HL-60 (cell line): ENCODE data around the gene PPM1F.
"Not testable (repeated sequence)": the region's sequence is repeated elsewhere in the genome, so short reads cannot be mapped to it uniquely, and the experiment has no call there.

ENCODE experiments used
- CTCF ChIP-seq: IDR thresholded peaks from one replicate; pipeline ENCODE4 v1.5.1; 2011; ENCODE audit warnings: low read length, control low read depth, inconsistent platforms; ENCODE audit not compliant: insufficient read depth
- POLR2AphosphoS5 ChIP-seq: IDR thresholded peaks from 2 replicates; pipeline ENCODE4 v1.6.1; 2012; ENCODE audit warnings: low read depth
- SPI1 ChIP-seq: IDR thresholded peaks from 2 replicates; pipeline ENCODE4 v1.6.1; 2012; ENCODE audit warnings: low read depth, mild to moderate bottlenecking, borderline replicate concordance

DNA sequence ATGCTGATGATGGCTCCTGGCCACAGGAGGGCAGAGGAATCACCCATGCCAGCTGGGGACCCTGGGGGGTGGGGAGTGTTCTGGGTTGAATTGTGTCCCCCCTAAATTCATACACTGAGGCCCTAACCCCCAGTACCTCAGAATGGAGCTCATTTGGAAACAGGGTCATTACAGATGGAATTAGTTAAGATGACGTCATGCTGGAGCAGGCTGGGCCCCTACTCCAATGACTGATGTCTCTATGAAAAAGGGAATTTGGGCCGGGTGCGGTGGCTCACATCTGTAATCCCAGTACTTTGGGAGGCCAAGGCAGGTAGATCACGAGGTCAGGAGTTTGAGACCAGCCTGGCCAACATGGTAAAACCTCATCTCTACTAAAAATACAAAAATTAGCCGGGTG is 12.7 kb downstream of the PPM1F start:
- TF ChIP-seq CTCF, SPI1, POLR2AphosphoS5: not testable (repeated sequence)
